ENCODE results near the gene SNX25. TPM values are rescaled to one million over a fixed set of nuclear protein-coding genes. Genes with fewer than 3 reads are reported as not detected.

Gene SNX25
- polyA plus RNA-seq, 1 donor (not counting 4 experiments of a cell fraction or from before 2014, with no cell fraction given), result 5.0 TPM

DNA sequence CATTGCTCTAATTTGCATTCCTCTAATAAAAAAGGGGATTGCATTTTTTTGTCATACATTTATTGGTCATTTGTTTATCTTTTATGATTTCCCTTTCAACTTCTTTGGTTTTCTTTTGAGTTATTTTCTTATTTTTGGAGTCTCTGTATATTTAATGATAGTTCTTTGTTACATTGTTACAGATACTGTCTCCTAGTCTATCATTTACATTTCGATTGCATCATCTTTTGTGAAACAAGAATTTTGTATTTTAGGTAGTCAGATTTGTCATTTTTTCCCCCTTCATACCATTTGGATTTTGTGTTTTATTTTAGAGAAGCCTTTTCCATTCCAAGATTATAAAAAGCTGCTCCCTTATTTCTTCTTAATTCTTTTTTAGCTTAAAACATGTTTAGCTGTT lies 37.1 kb downstream of the SNX25 start:
- H3K9me3 ChIP-seq (ENCODE audit: control insufficient read depth, low read depth, low read length), result no peaks in the 10 kb centered on the region
- no peaks in the 10 kb centered on the region for H3K27me3 ChIP-seq (ENCODE audit: control insufficient read depth, extremely low read depth, insufficient read depth, low read length)
- no peak overlapping the region for H2AFZ ChIP-seq (ENCODE audit: control insufficient read depth, low read length)
- H3K4me3 ChIP-seq (ENCODE audit: control insufficient read depth in 2 of 3, extremely low read depth in 1 of 3, insufficient read depth in 2 of 3, low read depth in 1 of 3, low read length in 3 of 3), result no peak overlapping the region
- no peaks in the 10 kb centered on the region for H3K79me2 ChIP-seq (ENCODE audit: control insufficient read depth, insufficient read depth, low read length)
- H3K9me1 ChIP-seq (ENCODE audit: control insufficient read depth, extremely low read depth, insufficient read depth, low read length), result no peaks in the 10 kb centered on the region
- H3K27ac ChIP-seq (ENCODE audit: control insufficient read depth, insufficient read depth, low read length), result no peak overlapping the region
- TF ChIP-seq, protein P1, sequence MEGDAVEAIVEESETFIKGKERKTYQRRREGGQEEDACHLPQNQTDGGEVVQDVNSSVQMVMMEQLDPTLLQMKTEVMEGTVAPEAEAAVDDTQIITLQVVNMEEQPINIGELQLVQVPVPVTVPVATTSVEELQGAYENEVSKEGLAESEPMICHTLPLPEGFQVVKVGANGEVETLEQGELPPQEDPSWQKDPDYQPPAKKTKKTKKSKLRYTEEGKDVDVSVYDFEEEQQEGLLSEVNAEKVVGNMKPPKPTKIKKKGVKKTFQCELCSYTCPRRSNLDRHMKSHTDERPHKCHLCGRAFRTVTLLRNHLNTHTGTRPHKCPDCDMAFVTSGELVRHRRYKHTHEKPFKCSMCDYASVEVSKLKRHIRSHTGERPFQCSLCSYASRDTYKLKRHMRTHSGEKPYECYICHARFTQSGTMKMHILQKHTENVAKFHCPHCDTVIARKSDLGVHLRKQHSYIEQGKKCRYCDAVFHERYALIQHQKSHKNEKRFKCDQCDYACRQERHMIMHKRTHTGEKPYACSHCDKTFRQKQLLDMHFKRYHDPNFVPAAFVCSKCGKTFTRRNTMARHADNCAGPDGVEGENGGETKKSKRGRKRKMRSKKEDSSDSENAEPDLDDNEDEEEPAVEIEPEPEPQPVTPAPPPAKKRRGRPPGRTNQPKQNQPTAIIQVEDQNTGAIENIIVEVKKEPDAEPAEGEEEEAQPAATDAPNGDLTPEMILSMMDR (optimal IDR thresholded peaks at IDR 0.05 in 1 of 3, IDR thresholded peaks at IDR 0.05 in 1 of 3, conservative IDR thresholded peaks at IDR 0.05 in 1 of 3; ENCODE audit: extremely low read depth in 1 of 3, insufficient read depth in 2 of 3, low read length in 3 of 3), result no peak
- TF ChIP-seq EZH2 (IDR thresholded peaks at IDR 0.05; ENCODE audit: low read length), result no peak
- dilution Hi-C loops (cut with MboI; ENCODE audit: extremely low pct_ligation_motif_present, low sequenced_read_pairs), result no loop called here
- no peak overlapping the region for H3K9ac ChIP-seq (ENCODE audit: control insufficient read depth, extremely low read depth, insufficient read depth, low read length)
- FAIRE-seq (no peak), DNase-seq (ENCODE audit: low read depth, low spot score) (no peak)
- H4K20me1 ChIP-seq (ENCODE audit: control insufficient read depth, extremely low read depth, insufficient read depth, low read length), result no peaks in the 10 kb centered on the region
- no peaks in the 10 kb centered on the region for H3K36me3 ChIP-seq (ENCODE audit: control insufficient read depth in 2 of 2, extremely low read depth in 1 of 2, insufficient read depth in 2 of 2, low read length in 2 of 2)
- no peaks in the 10 kb centered on the region for H3K4me1 ChIP-seq (ENCODE audit: control insufficient read depth, extremely low read depth, insufficient read depth, low read length)
- H3K4me2 ChIP-seq (ENCODE audit: control insufficient read depth, extremely low read depth, insufficient read depth, low read depth, low read length), result no peak overlapping the region

DNA sequence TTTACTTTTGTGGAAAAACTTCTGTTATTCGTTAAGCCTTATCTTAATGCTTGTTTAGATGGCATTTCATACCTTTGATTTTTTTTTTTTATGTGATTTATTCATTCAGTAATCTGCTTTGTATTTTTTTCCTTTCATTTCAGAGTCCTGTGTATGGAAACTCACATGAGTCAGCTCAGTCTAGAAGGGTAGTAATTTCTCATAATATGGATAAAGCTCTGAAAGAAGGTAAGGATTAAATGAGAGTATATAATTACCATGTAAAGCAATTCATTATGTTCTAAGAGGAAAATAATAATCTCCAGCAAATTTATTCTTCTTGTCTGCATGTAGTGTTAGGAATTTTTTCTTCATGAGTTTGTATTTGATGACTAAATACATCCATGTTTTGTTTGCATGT lies 37.8 kb downstream of the SNX25 start:
- no peak overlapping the region for H2AFZ ChIP-seq (ENCODE audit: control insufficient read depth, low read length)
- H3K27ac ChIP-seq (ENCODE audit: control insufficient read depth, insufficient read depth, low read length), result no peak overlapping the region
- H3K79me2 ChIP-seq (ENCODE audit: control insufficient read depth, insufficient read depth, low read length), result no peaks in the 10 kb centered on the region
- H3K4me2 ChIP-seq (ENCODE audit: control insufficient read depth, extremely low read depth, insufficient read depth, low read depth, low read length), result no peak overlapping the region
- no peak overlapping the region for H3K4me3 ChIP-seq (ENCODE audit: control insufficient read depth in 2 of 3, extremely low read depth in 1 of 3, insufficient read depth in 2 of 3, low read depth in 1 of 3, low read length in 3 of 3)
- H3K9me1 ChIP-seq (ENCODE audit: control insufficient read depth, extremely low read depth, insufficient read depth, low read length), result no peaks in the 10 kb centered on the region
- H3K27me3 ChIP-seq (ENCODE audit: control insufficient read depth, extremely low read depth, insufficient read depth, low read length), result no peaks in the 10 kb centered on the region
- no peaks in the 10 kb centered on the region for H3K4me1 ChIP-seq (ENCODE audit: control insufficient read depth, extremely low read depth, insufficient read depth, low read length)
- H4K20me1 ChIP-seq (ENCODE audit: control insufficient read depth, extremely low read depth, insufficient read depth, low read length), result no peaks in the 10 kb centered on the region
- H3K9me3 ChIP-seq (ENCODE audit: control insufficient read depth, low read depth, low read length), result no peaks in the 10 kb centered on the region
- TF ChIP-seq EZH2 (IDR thresholded peaks at IDR 0.05; ENCODE audit: low read length), result no peak
- TF ChIP-seq, protein P1 (optimal IDR thresholded peaks at IDR 0.05 in 1 of 3, IDR thresholded peaks at IDR 0.05 in 1 of 3, conservative IDR thresholded peaks at IDR 0.05 in 1 of 3; ENCODE audit: extremely low read depth in 1 of 3, insufficient read depth in 2 of 3, low read length in 3 of 3), result no peak
- dilution Hi-C loops (cut with MboI; ENCODE audit: extremely low pct_ligation_motif_present, low sequenced_read_pairs), result no loop called here
- H3K36me3 ChIP-seq (ENCODE audit: control insufficient read depth in 2 of 2, extremely low read depth in 1 of 2, insufficient read depth in 2 of 2, low read length in 2 of 2), result no peaks in the 10 kb centered on the region
- FAIRE-seq, result no peak
- no peak for DNase-seq (ENCODE audit: low read depth, low spot score)
- no peak overlapping the region for H3K9ac ChIP-seq (ENCODE audit: control insufficient read depth, extremely low read depth, insufficient read depth, low read length)
